ENCODE results near the gene KCNMA1. TPM values are rescaled to one million over a fixed set of nuclear protein-coding genes. Genes with fewer than 3 reads are reported as not detected.

Gene KCNMA1
- polyA plus RNA-seq, 1 of the 3 experiments (the other 2 are of a cell fraction): 107 TPM

DNA sequence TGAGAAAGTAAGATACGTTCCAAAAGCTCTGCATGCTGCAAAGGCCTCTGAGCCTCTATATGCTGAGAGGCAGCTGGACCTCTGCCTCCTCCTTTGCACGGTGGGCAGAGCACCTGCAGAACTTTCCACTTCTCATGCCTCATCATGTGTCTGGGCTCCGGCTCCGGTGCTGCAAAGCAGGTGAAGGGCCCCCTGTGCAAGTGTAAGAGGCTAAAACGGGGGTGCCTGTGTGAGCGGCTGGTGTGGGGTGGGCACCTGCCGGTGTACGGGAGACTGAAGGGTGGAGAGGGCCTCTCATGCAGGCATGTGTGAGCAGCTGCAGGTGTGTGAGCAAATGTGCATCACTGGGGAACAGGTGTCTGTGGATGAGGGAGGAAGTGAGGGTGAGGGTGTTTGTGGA, 121.0 kb downstream of the KCNMA1 start:
- peaks cover 22 to 42% of the 10 kb centered on the region in 2 experiments for H3K4me1 ChIP-seq (ENCODE audit: control insufficient read depth in 1 of 2, insufficient read depth in 2 of 2, low read depth in 1 of 2, low read length in 1 of 2)
- no peaks in the 10 kb centered on the region for H3K9me2 ChIP-seq
- no peaks in the 10 kb centered on the region for H3K36me3 ChIP-seq (replicated peaks in 1 of 2; ENCODE audit: control insufficient read depth in 1 of 2, insufficient read depth in 2 of 2, low read length in 1 of 2)
- POLR2A ChIA-PET: no interaction called here
- no peaks in the 10 kb centered on the region for H3K79me2 ChIP-seq (ENCODE audit: insufficient read depth)
- DNase-seq: no peak
- H3K9me3 ChIP-seq: no peaks in the 10 kb centered on the region
- H3F3A ChIP-seq (replicated peaks; ENCODE audit: insufficient read depth): peaks cover 24% of the 10 kb centered on the region
- CTCF ChIA-PET: no interaction called here
- no peak overlapping the region for H3K9ac ChIP-seq
- no peak overlapping the region for H3K4me3 ChIP-seq (ENCODE audit: low read depth in 2 of 2, low read length in 1 of 2)
- H3K27me3 ChIP-seq (ENCODE audit: insufficient read depth): no peaks in the 10 kb centered on the region
- WGBS (ENCODE audit: low lambda C conversion rate): 94% methylated on average over 8 of the region's 8 CpGs
- no peak overlapping the region for H2AFZ ChIP-seq (ENCODE audit: low read depth)
- no peak overlapping the region for H3K27ac ChIP-seq (ENCODE audit: low read depth in 2 of 2, low read length in 1 of 2)
- no peaks in the 10 kb centered on the region for H4K20me1 ChIP-seq (ENCODE audit: insufficient read depth)
- TF ChIP-seq MEF2A (IDR thresholded peaks at IDR 0.05; ENCODE audit: borderline replicate concordance, low read depth) (no peak), CHD2 (IDR thresholded peaks at IDR 0.05; ENCODE audit: low read length, partially characterized antibody) (no peak), POLR2AphosphoS5 (IDR thresholded peaks at IDR 0.05; ENCODE audit: low read depth, low read length) (no peak), TEAD4 (IDR thresholded peaks at IDR 0.05; ENCODE audit: borderline replicate concordance, insufficient read depth) (no peak), RFX5 (IDR thresholded peaks at IDR 0.05; ENCODE audit: low read length) (no peak), JUND (IDR thresholded peaks at IDR 0.05) (no peak), FOXJ3 (CRISPR knock-in tag; IDR thresholded peaks at IDR 0.05) (no peak), YY1 (IDR thresholded peaks at IDR 0.05; ENCODE audit: low read depth) (no peak), GATA2 (CRISPR knock-in tag; IDR thresholded peaks at IDR 0.05) (no peak), NRF1 (IDR thresholded peaks at IDR 0.05; ENCODE audit: low read depth, low read length) (no peak), RAD21 (IDR thresholded peaks at IDR 0.05; ENCODE audit: low read length) (no peak), RXRA (IDR thresholded peaks at IDR 0.05; ENCODE audit: borderline replicate concordance, low read depth) (no peak), NFIC (IDR thresholded peaks at IDR 0.05; ENCODE audit: borderline replicate concordance) (no peak), MXI1 (IDR thresholded peaks at IDR 0.05; ENCODE audit: low read depth, low read length) (no peak)
- TF ChIP-seq, protein P1, sequence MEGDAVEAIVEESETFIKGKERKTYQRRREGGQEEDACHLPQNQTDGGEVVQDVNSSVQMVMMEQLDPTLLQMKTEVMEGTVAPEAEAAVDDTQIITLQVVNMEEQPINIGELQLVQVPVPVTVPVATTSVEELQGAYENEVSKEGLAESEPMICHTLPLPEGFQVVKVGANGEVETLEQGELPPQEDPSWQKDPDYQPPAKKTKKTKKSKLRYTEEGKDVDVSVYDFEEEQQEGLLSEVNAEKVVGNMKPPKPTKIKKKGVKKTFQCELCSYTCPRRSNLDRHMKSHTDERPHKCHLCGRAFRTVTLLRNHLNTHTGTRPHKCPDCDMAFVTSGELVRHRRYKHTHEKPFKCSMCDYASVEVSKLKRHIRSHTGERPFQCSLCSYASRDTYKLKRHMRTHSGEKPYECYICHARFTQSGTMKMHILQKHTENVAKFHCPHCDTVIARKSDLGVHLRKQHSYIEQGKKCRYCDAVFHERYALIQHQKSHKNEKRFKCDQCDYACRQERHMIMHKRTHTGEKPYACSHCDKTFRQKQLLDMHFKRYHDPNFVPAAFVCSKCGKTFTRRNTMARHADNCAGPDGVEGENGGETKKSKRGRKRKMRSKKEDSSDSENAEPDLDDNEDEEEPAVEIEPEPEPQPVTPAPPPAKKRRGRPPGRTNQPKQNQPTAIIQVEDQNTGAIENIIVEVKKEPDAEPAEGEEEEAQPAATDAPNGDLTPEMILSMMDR (IDR thresholded peaks at IDR 0.05): no peak
- TF ChIP-seq, protein P2, sequence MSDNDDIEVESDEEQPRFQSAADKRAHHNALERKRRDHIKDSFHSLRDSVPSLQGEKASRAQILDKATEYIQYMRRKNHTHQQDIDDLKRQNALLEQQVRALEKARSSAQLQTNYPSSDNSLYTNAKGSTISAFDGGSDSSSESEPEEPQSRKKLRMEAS (IDR thresholded peaks at IDR 0.05; ENCODE audit: low read depth): no peak
- TF ChIP-seq, protein P3, sequence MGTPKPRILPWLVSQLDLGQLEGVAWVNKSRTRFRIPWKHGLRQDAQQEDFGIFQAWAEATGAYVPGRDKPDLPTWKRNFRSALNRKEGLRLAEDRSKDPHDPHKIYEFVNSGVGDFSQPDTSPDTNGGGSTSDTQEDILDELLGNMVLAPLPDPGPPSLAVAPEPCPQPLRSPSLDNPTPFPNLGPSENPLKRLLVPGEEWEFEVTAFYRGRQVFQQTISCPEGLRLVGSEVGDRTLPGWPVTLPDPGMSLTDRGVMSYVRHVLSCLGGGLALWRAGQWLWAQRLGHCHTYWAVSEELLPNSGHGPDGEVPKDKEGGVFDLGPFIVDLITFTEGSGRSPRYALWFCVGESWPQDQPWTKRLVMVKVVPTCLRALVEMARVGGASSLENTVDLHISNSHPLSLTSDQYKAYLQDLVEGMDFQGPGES (IDR thresholded peaks at IDR 0.05; ENCODE audit: low read depth, low read length): no peak
- no peak overlapping the region for H3K4me2 ChIP-seq

All from SK-N-SH (cell line).